Heart right ventricle (tissue), 16 donors: ENCODE results near the gene HERC4. TPM values are rescaled to one million over a fixed set of nuclear protein-coding genes. Genes with fewer than 3 reads are reported as not detected.

ENCODE experiments used
- ATAC-seq, 8 donors: fragments of 200-7000 bp; cut with Tn5 transposase; one replicate each; pipeline ENCODE4 v1.9.1; 2020; ENCODE audit warnings: mild to moderate bottlenecking in 8 of 8, moderate library complexity in 8 of 8, moderate number of reproducible peaks in 1 of 8
- DNase-seq, 2 donors: peaks; one replicate each; pipeline ENCODE4 v3.0.0-alpha.2; 2020
- H3K27ac ChIP-seq, 10 donors: fragments of 200-600 bp; sonication (generic) in 2 of 10; one replicate each; pipeline versions ENCODE4 v1.5.0 to v1.8.0; 2020 to 2022; ENCODE audit warnings: mild to moderate bottlenecking in 3 of 10
- H3K27me3 ChIP-seq, 7 donors: fragments of 200-600 bp; one replicate each; pipeline ENCODE4 v1.8.0; 2021 to 2022; ENCODE audit warnings: mild to moderate bottlenecking in 2 of 7
- H3K36me3 ChIP-seq, 9 donors: fragments of 200-600 bp; sonication (generic) in 1 of 9; one replicate each; pipeline versions ENCODE4 v1.5.0 to v1.8.0; 2020 to 2022; ENCODE audit warnings: mild to moderate bottlenecking in 2 of 9
- H3K4me1 ChIP-seq, 9 donors: fragments of 200-600 bp; sonication (generic) in 1 of 9; one replicate each; pipeline versions ENCODE4 v1.5.0 to v1.8.0; 2020 to 2022; ENCODE audit warnings: mild to moderate bottlenecking in 4 of 9
- H3K4me3 ChIP-seq, 10 donors: fragments of 200-600 bp; sonication (generic) in 2 of 10; one replicate each; pipeline versions ENCODE4 v1.5.0 to v1.8.0; 2020 to 2022; ENCODE audit warnings: mild to moderate bottlenecking in 7 of 10, moderate library complexity in 2 of 10
- H3K9me3 ChIP-seq, 11 donors: fragments of 200-600 bp in 10 of 11; sonication (generic) in 2 of 11; one replicate each; pipeline versions ENCODE4 v1.5.0 to v1.8.0; 2013 to 2022; ENCODE audit warnings: mild to moderate bottlenecking in 2 of 11, control low read depth in 1 of 11, moderate library complexity in 1 of 11
- WGBS, 2 donors: extraction: QIAGEN DNeasy Blood & Tissue Kit; methylation state at CpG; one replicate each; pipeline ENCODE4 v1.1.7; 2013; ENCODE audit warnings: inconsistent platforms in 1 of 2; 5-methylcytosine and 5-hydroxymethylcytosine counted together
- intact Hi-C, 10 donors: fragments of 100-400 bp; cut with DNase I; formaldehyde crosslinking; loops; one replicate each; pipeline versions ENCODE4 v1.11.1 to v1.14.2; 2022
- polyA plus RNA-seq, 2 donors: library from polyadenylated mRNA; stranded (reverse); fragments of 200-250 nt; gene quantifications; one replicate each; pipeline ENCODE4 v1.2.3, GENCODE V29; 2013
- total RNA-seq, 10 donors: library from RNA; stranded (reverse); fragmentation: NEBNext Ultra II Directional in 3 of 10; extraction: Animal tissue kit (Norgen Biotek cat#: 25700) in 3 of 10; gene quantifications; one replicate each; pipeline versions ENCODE4 v1.2.1 to v1.2.4, GENCODE V29; 2021 to 2023
- TF ChIP-seq, protein P1 (sequence below), 9 donors: fragments of 200-600 bp; sonication (generic) in 2 of 9; IDR thresholded peaks; one replicate each; pipeline versions ENCODE4 v1.5.0 to v1.8.0; 2021 to 2022; ENCODE audit warnings: antibody characterized with exemption in 9 of 9, mild to moderate bottlenecking in 5 of 9, moderate library complexity in 1 of 9
- donor health status: Arrhythmogenic right ventricular cardiomyopathy.
- donor health status: ischemic (EF 13 %, LVEDD 7.1; RV severe dilation, severe dysfunction).
- donor health status: healthy with polysubstance abuse.
- donor health status: DM: no; HTN: yes; CAD: no.
- donor health status: DM: no; HTN: no; CAD: no.
- donor health status: ischemic (EF 25% LVEDD 6.9; RV normal size, moderate dysfunction).
- donor health status: ischemic (EF 25% LVEDD 5.7; RV mildly dilated, moderate dysfunction).
- donor health status: healthy.
- donor health status: DM: yes; HTN: yes; CAD: no.
- donor health status: Ischemic cardiomyopathy.
- donor health status: ischemic (EF 35%, LVEDD 5.7; RV mildly dilated, moderate dysfunction).
- donor health status: nonischemic (EF 11% LVEDD 7.7; RV severe dilation, severe dysfunction).
- donor health status: DM: yes; HTN: yes; CAD: no.
- donor health status: PGD.
- donor health status: ischemic (EF 29% LVEDD 5.4; RV normal size, mild dysfunction).
- donor health status: nonischemic (EF 23%, LVEDD 6.1; RV moderate dilation, normal function).

The HERC4 gene
- total and polyA plus RNA-seq, 12 donors = 10.0 to 42.1 (median 32.0) TPM

DNA sequence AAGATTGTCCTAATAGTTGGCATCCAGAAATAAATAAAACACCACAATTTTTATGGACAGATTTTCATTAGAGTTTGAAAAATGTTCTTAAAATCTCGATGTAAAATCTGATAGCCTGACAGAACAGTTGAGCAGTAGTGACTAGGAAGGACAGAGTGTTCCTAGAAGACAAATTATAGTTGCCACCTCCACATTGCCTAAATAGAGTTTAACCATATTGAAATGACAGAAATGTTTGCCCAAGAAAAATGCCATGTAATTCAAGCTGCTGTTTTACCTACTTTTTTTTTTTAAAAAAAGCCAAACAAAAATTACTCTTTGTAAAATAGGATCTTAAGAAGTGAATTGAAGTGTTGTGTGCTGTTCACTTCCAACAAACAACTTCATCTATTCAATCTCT, 8.9 kb upstream of the HERC4 start:
- intact Hi-C loops = loop anchor here in 8 of 10 donors (1.0 to 10.0 kb wide), 7 partner anchors 69 to 221 kb away; no protein-coding TSS in a partner anchor
- TF ChIP-seq, protein P1, sequence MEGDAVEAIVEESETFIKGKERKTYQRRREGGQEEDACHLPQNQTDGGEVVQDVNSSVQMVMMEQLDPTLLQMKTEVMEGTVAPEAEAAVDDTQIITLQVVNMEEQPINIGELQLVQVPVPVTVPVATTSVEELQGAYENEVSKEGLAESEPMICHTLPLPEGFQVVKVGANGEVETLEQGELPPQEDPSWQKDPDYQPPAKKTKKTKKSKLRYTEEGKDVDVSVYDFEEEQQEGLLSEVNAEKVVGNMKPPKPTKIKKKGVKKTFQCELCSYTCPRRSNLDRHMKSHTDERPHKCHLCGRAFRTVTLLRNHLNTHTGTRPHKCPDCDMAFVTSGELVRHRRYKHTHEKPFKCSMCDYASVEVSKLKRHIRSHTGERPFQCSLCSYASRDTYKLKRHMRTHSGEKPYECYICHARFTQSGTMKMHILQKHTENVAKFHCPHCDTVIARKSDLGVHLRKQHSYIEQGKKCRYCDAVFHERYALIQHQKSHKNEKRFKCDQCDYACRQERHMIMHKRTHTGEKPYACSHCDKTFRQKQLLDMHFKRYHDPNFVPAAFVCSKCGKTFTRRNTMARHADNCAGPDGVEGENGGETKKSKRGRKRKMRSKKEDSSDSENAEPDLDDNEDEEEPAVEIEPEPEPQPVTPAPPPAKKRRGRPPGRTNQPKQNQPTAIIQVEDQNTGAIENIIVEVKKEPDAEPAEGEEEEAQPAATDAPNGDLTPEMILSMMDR (IDR thresholded peaks at IDR 0.05) = no peak
- no peak for DNase-seq
- no peak overlapping the region for H3K4me3 ChIP-seq
- WGBS, 2 donors = 29 to 36% methylated on average over 1 of the region's 1 CpG
- H3K9me3 ChIP-seq = no peaks in the 10 kb centered on the region
- peak overlapping the region in 5 of 10 donors; percentile 10 to 50 (median 23) for H3K27ac ChIP-seq
- no peaks in the 10 kb centered on the region for H3K27me3 ChIP-seq
- ATAC-seq = no peak
- H3K4me1 ChIP-seq = peaks cover 0 to 23% (median 4%) of the 10 kb centered on the region in 9 donors
- H3K36me3 ChIP-seq = no peaks in the 10 kb centered on the region

DNA sequence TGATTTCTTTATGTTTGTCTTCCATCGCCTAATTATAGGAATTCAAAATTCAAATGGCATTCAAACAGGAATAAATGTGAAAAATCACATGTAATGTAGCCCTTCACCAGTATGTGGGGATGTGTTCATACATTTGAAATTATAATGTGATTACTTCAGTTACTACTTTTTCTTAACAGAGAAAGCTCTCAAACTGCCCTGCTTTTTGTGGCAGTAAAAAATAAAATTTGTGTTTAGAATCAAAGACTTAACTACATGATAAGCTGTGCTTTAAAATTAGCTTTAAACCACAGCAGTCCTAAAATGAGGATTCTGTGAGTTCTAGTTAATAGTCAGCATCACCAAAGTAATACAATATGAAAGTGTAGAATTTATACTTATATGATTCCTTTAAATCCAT, 7.8 kb upstream of the HERC4 start:
- Histone ChIP-seq H3K9me3 (no peaks in the 10 kb centered on the region), H3K27ac (peak overlapping the region in 3 of 10 donors; percentile 5 to 50 (median 42)), H3K4me3 (no peak overlapping the region), H3K4me1 (peaks cover 0 to 27% (median 0%) of the 10 kb centered on the region in 9 donors), H3K36me3 (no peaks in the 10 kb centered on the region), H3K27me3 (no peaks in the 10 kb centered on the region)
- TF ChIP-seq, protein P1 (IDR thresholded peaks at IDR 0.05) = peak in 8 of 9 donors; percentile 10 to 61 (median 46)
- ATAC-seq = peak in 2 of 8 donors; percentile 32 to 39
- 34 to 63% methylated on average over 1 of the region's 1 CpG for WGBS, 2 donors
- intact Hi-C loops = loop anchor here in 7 of 10 donors (1.0 to 10.0 kb wide), 6 partner anchors 72 to 222 kb away; no protein-coding TSS in a partner anchor
- DNase-seq = no peak

DNA sequence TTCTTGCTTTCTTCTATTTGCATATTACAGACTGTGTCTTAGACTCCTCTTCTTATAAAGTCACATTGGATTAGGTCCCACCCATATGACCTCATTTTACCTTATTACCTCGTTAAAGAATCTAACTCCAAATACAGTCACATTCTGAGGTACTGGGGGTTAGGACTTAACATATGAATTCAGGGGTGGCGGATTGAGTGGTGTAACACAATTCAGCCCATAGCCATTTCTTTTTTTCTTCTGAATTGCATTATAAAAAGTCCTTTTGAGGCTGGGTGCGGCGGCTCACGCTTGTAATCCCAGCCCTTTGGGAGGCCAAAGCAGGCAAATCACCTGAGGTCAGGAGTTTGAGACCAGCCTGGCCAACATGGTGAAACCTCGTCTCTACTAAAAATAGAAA, 6.8 kb upstream of the HERC4 start:
- H3K27me3 ChIP-seq = no peaks in the 10 kb centered on the region
- ATAC-seq (no peak), DNase-seq (no peak)
- no peak overlapping the region for H3K4me3 ChIP-seq
- H3K9me3 ChIP-seq = no peaks in the 10 kb centered on the region
- WGBS, 2 donors = 83 to 87% methylated on average over 6 of the region's 6 CpGs
- no peaks in the 10 kb centered on the region for H3K36me3 ChIP-seq
- TF ChIP-seq, protein P1 (IDR thresholded peaks at IDR 0.05) = no peak
- intact Hi-C loops = loop anchor here in 7 of 10 donors (2.0 to 10.0 kb wide), 5 partner anchors 73 to 223 kb away; no protein-coding TSS in a partner anchor
- no peak overlapping the region for H3K27ac ChIP-seq
- H3K4me1 ChIP-seq = peaks cover 0 to 21% (median 0%) of the 10 kb centered on the region in 9 donors

DNA sequence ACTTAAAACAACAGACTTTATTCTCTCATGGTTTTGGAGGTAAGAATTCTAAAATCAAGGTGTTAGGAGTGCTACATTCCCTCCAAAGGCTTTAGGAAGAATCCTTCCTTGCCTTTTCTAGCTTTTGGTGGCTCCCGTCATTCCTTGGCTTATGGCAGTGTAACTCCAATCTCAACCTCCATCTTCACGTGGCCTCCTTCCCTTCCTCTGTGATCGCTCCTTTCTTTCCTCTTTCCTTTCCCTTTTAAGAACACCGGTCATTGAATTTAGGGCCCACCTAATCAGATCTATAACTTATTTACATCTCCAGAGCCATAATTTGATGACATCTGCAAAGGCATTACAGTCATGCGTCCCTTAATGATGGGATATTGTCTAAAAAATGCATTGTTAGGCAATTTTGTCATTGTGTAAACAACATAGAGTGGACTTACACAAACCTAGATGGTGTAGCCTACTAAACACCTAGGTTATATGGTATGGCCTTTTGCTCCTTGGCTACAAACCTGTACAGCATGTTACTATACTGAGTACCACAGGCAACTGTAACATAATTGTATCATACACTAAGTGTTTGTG, 5.9 kb upstream of the HERC4 start:
- TF ChIP-seq, protein P1 (IDR thresholded peaks at IDR 0.05) = no peak
- H3K9me3 ChIP-seq = no peaks in the 10 kb centered on the region
- no peak for ATAC-seq
- intact Hi-C loops = loop anchor here in 7 of 10 donors (5.0 to 10.0 kb wide), 4 partner anchors 74 to 224 kb away; no protein-coding TSS in a partner anchor
- DNase-seq = no peak
- no peak overlapping the region for H3K4me3 ChIP-seq
- WGBS, 2 donors = 80 to 85% methylated on average over 5 of the region's 5 CpGs
- H3K4me1 ChIP-seq = peaks cover 0 to 22% (median 0%) of the 10 kb centered on the region in 9 donors
- no peaks in the 10 kb centered on the region for H3K36me3 ChIP-seq
- H3K27ac ChIP-seq = no peak overlapping the region
- H3K27me3 ChIP-seq = no peaks in the 10 kb centered on the region
